ENCODE data around the gene SHANK1.

GRCh38 chr19:50690439-50690838 is 29.2 kb downstream of the SHANK1 start:
- TF ChIP-seq CTCF (IDR thresholded peaks at IDR 0.05), result no peak
- TF ChIP-seq POLR2AphosphoS5 (IDR thresholded peaks at IDR 0.05), result no peak
